GM12872 (cell line): Measurements from ENCODE around the gene GSK3A.

Source experiments
- CTCF ChIP-seq: IDR thresholded peaks from 3 replicates; pipeline ENCODE4 v1.5.1; 2011; ENCODE audit warnings: low read depth, mild to moderate bottlenecking, low read length, moderate library complexity; ENCODE audit not compliant: insufficient read depth

The GSK3A gene

DNA sequence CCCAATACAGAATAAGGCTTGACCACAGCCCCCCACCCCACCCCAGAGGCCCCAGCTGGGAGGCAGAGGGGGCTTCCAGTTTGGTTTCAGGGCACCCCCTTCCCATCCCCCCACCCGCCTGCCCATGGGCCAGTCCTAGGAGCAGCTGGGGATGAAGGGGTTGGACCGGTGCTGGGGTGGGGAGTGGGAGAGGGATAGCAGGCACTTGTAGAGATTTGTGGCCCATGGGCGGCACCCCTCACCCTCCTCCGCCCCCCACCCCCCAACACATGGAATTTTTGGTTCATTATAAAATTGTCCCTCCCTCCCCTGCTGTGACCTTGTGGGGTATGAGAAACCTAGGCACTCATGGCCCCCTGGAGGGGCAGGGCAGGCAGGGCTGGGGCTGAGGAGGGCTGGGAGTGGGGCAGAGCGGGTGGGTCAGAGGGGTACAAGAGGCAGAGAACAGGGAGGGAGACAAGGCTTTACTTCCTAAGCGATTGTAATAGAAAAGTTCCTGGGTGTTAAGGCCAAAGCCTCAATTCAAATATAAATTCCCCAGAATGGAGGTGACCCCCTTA, 5.3 kb upstream of the GSK3A start:
- TF ChIP-seq CTCF = no peak

DNA sequence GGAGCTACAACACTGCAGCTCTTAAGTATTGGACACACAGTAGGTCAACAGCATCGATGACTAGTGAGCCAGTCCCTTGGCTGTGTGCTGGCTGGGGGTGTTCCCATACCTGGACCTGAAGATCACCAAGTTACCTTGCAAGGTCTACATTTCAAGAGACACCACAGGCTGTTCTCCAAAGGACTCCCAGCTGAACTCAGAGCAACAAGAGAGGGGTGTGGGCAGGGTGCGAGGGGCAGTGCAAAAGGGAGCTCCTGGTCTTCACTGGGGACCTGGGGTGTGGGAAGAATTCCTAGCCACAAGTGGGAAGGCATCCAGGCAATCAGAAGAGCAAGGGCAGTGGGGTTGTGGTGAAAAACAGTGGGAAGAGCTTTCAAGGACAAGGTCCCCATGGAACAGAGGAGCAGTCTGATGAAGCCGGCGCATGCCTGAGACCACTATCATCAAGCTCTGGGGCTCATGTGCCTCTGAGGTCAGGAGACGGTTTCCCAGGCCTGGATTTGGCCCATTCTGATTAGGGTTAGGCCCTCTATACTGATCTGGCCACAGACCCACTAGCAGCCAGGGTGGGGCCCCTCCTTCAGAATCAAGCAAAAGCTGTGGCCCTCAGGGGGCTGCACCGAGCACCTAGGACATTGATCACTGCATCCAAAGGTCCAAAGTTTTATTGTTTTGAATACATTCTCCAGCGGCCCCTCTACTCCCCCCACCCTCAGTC, 4.7 kb upstream of the GSK3A start:
- TF ChIP-seq CTCF = no peak

DNA sequence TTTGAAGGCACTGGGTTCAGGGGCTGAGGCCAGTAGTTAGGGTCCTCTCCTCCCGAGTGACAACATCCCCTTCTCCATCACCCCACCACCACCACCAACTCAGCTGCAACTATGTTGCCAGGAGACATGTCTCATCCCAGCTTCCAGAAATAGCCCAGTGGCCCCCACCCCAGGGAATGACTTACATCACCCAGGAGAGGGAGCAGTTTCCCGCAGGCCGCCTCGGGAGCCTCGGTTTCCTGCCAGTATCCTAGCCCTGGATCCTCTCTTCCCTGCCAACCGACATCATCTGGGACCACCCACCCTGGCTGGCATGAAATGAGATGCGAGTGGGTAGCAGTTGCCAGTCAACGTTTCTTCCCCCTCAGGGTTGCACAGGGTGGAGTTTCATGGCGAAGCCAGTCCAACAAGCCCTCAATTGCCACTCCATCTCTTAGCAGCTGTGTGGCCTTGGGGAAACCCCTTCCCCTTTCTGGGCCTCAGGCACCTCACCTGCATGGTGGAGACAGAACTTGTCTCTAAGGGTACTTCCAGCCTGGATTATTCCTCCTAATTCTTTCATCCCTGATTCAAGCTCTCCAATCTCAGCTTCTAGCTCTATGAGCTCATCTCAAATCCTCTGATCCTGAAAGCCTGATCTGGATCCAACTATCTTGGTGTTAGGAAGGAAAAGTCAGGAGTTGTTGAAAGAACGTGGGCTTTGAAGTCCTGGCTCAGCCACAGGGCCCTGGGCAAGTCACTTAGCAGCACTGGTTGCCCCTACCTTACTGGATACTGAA, 3.9 kb upstream of the GSK3A start:
- no peak for TF ChIP-seq CTCF

- TF ChIP-seq CTCF = no peak
These were observed 2.8 kb upstream of the GSK3A start for GRCh38 chr19:42245231-42245630.

- peak; percentile 73 for TF ChIP-seq CTCF
These were observed 2.2 kb upstream of the GSK3A start for GRCh38 chr19:42244347-42245220.

GRCh38 chr19:42242069-42242511, 312 bp downstream of the GSK3A start:
- TF ChIP-seq CTCF = no peak
